ENCODE data around the gene PEX1.
A peak's percentile ranks its signal among the peaks of the same experiment; 100 is the strongest.

The PEX1 gene

GRCh38 chr7:92456236-92456635 lies 72.1 kb downstream of the PEX1 start:
- Histone ChIP-seq H3F3A (ENCODE audit: low read depth) (no peaks in the 10 kb centered on the region), H3K4me1 (ENCODE audit: insufficient read depth, low read length, poor library complexity, severe bottlenecking) (no peaks in the 10 kb centered on the region), H3K4me3 (ENCODE audit: low read length, poor library complexity, severe bottlenecking) (no peak overlapping the region), H3K9me3 (ENCODE audit: insufficient read depth, low read depth, low read length) (no peaks in the 10 kb centered on the region), H2AFZ (ENCODE audit: low read length) (no peak overlapping the region), H3K4me2 (ENCODE audit: low read depth, low read length, poor library complexity, severe bottlenecking) (no peak overlapping the region), H3K36me3 (ENCODE audit: insufficient read depth, low read length) (peaks cover 25% of the 10 kb centered on the region; the same call in 1 of the 2 replicates), H3K9ac (ENCODE audit: low read depth, low read length, poor library complexity, severe bottlenecking) (no peak overlapping the region), H3K27me3 (ENCODE audit: insufficient read depth, low read length, poor library complexity, severe bottlenecking) (no peaks in the 10 kb centered on the region), H3K79me2 (ENCODE audit: insufficient read depth, low read length) (0 out of 2 replicates have a peak, but pooled peaks cover 5% of the 10 kb centered on the region), H4K20me1 (ENCODE audit: insufficient read depth, low read length, poor library complexity, severe bottlenecking) (no peaks in the 10 kb centered on the region), H3K9me2 (replicated peaks; ENCODE audit: low read depth, low read length) (no peaks in the 10 kb centered on the region)
- no peak for TF ChIP-seq CTCF (conservative IDR thresholded peaks at IDR 0.05; ENCODE audit: low read length)
- no peak for TF ChIP-seq EZH2phosphoT487 (IDR thresholded peaks at IDR 0.05; ENCODE audit: borderline replicate concordance)

- no peaks in the 10 kb centered on the region for H3K9me2 ChIP-seq (replicated peaks; ENCODE audit: low read depth, low read length)
- no peaks in the 10 kb centered on the region for H3K9me3 ChIP-seq (ENCODE audit: insufficient read depth, low read depth, low read length)
- no peaks in the 10 kb centered on the region for H3K27me3 ChIP-seq (ENCODE audit: insufficient read depth, low read length, poor library complexity, severe bottlenecking)
- no peak overlapping the region for H3K9ac ChIP-seq (ENCODE audit: low read depth, low read length, poor library complexity, severe bottlenecking)
- no peaks in the 10 kb centered on the region for H3F3A ChIP-seq (ENCODE audit: low read depth)
- H3K79me2 ChIP-seq (ENCODE audit: insufficient read depth, low read length) = peaks cover 33% of the 10 kb centered on the region
- H3K4me1 ChIP-seq (ENCODE audit: insufficient read depth, low read length, poor library complexity, severe bottlenecking) = peaks cover 15% of the 10 kb centered on the region
- no peak overlapping the region for H2AFZ ChIP-seq (ENCODE audit: low read length)
- H3K4me2 ChIP-seq (ENCODE audit: low read depth, low read length, poor library complexity, severe bottlenecking) = peak overlapping the region; percentile 5
- H3K36me3 ChIP-seq (ENCODE audit: insufficient read depth, low read length) = peaks cover 24% of the 10 kb centered on the region; the same call in 1 of the 2 replicates
- no peak overlapping the region for H3K4me3 ChIP-seq (ENCODE audit: low read length, poor library complexity, severe bottlenecking)
- peaks cover 4% of the 10 kb centered on the region for H4K20me1 ChIP-seq (ENCODE audit: insufficient read depth, low read length, poor library complexity, severe bottlenecking)
- no peak for TF ChIP-seq EZH2phosphoT487 (IDR thresholded peaks at IDR 0.05; ENCODE audit: borderline replicate concordance)
- no peak for TF ChIP-seq CTCF (conservative IDR thresholded peaks at IDR 0.05; ENCODE audit: low read length)
Measured at GRCh38 chr7:92451645-92452044, 76.7 kb downstream of the PEX1 start.

- no peaks in the 10 kb centered on the region for H3F3A ChIP-seq (ENCODE audit: low read depth)
- H3K27me3 ChIP-seq (ENCODE audit: insufficient read depth, low read length, poor library complexity, severe bottlenecking) = no peaks in the 10 kb centered on the region
- H2AFZ ChIP-seq (ENCODE audit: low read length) = peak overlapping the region; percentile 99
Measured at GRCh38 chr7:92448205-92448747, 80.0 kb downstream of the PEX1 start.

More at GRCh38 chr7:92448205-92448747, 80.0 kb downstream of the PEX1 start:
- Histone ChIP-seq H3K4me1 (ENCODE audit: insufficient read depth, low read length, poor library complexity, severe bottlenecking) (peaks cover 15% of the 10 kb centered on the region), H3K36me3 (ENCODE audit: insufficient read depth, low read length) (peaks cover 4% of the 10 kb centered on the region; the same call in 1 of the 2 replicates), H3K9me2 (replicated peaks; ENCODE audit: low read depth, low read length) (no peaks in the 10 kb centered on the region), H3K4me3 (ENCODE audit: low read length, poor library complexity, severe bottlenecking) (peak overlapping the region; percentile 84), H4K20me1 (ENCODE audit: insufficient read depth, low read length, poor library complexity, severe bottlenecking) (peaks cover 4% of the 10 kb centered on the region), H3K4me2 (ENCODE audit: low read depth, low read length, poor library complexity, severe bottlenecking) (peak overlapping the region; percentile 84), H3K9ac (ENCODE audit: low read depth, low read length, poor library complexity, severe bottlenecking) (peak overlapping the region; percentile 94), H3K9me3 (ENCODE audit: insufficient read depth, low read depth, low read length) (no peaks in the 10 kb centered on the region), H3K79me2 (ENCODE audit: insufficient read depth, low read length) (peaks cover 33% of the 10 kb centered on the region)
- TF ChIP-seq EZH2phosphoT487 (IDR thresholded peaks at IDR 0.05; ENCODE audit: borderline replicate concordance) (no peak), CTCF (conservative IDR thresholded peaks at IDR 0.05; ENCODE audit: low read length) (peak; percentile 70)

Data from Loucy (cell line).